Activated T-cell treated with anti-CD3 and anti-CD28 coated beads for 24 hours (primary cell): ENCODE measurements around the gene TAOK2.
A peak's percentile ranks its signal among the peaks of the same experiment; 100 is the strongest.
"Not testable (repeated sequence)": the region's sequence is repeated elsewhere in the genome, so short reads cannot be mapped to it uniquely, and the experiment has no call there.

Experiments used
- DNase-seq: peaks from one replicate; pipeline ENCODE4 v3.0.0-alpha.2; 2020; ENCODE audit warnings: low read depth

The TAOK2 gene

DNA sequence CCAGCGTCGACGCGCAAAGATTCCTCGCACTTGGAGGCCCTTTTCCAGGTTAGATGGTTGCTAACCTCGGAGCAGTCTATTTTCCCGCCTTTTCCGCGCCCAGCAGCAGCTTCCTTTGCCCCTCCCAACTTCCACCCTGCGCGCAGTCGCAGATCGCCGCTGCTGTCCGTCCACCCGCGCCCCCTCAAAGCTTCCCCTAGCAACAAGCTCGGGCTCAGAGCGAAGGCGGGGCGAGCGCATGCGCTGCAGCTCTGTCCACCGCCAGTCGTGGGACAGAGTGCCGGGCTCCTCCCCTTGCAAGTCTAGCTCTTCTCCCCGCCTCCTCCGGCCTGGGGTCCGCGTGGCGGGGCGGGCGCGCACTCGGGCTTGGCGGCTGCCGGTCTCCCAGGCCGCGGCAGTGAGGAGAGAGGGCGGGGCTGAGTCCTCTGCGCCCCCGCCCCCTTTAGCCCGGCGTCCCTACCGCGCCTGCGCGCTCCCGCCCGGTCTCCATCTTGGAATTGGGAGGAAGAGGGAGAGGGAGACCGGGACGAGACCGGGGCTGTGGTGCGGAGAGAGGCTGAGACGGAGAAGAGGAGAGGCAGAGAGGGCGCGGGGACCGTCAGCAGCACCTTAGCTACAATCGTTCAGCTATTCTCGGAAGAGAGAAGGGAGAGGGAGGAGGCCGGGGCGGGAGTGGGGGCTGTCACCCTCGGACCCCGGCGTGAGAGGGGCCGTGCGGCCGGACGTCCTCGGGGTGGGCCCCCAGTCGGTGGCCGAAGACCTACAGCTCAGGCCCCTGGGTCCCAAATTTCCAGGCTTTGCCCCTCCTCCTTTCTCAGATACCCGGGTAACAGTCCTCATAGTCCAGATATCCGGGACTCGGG is at the start of gene TAOK2:
Gene TAOK2 (plus strand): TSS at position 485 of the 863 bp plus-strand sequence. CDS start 3,905 bp downstream, outside the sequence.
- DNase-seq: peak; percentile 95

DNA sequence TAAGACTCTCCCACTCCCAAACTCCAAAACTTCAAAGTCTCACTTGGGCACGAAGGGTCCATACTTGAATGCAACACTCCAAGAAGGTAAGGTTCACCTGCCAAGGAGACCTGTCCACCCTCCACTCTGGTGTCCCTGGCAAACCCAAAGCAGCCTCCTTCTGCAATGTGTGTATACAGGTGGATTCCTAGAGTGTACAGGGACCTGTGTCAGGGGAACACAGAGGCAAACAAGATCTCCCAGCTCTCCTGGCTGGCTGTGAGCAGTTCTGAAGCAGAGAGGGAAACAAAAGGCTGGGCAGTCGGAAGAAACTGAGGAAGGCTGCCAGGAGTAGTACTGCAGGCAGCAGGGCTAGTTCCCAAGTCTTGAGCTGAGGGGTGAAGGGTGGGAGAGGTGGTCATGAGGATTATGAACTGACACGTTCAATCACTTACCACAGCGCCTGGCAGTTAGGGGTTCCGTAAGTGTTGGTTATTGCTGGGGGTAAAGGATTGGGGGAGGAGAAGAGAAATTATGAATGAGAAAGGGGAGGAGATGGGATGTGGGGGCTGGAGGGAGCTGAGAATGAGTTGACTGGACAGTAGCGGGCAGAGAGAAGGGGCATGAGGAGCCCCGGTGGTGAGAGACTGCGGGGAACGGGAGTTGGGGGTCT is 48.4 kb upstream of the TAOK2 start:
- DNase-seq: no peak

DNA sequence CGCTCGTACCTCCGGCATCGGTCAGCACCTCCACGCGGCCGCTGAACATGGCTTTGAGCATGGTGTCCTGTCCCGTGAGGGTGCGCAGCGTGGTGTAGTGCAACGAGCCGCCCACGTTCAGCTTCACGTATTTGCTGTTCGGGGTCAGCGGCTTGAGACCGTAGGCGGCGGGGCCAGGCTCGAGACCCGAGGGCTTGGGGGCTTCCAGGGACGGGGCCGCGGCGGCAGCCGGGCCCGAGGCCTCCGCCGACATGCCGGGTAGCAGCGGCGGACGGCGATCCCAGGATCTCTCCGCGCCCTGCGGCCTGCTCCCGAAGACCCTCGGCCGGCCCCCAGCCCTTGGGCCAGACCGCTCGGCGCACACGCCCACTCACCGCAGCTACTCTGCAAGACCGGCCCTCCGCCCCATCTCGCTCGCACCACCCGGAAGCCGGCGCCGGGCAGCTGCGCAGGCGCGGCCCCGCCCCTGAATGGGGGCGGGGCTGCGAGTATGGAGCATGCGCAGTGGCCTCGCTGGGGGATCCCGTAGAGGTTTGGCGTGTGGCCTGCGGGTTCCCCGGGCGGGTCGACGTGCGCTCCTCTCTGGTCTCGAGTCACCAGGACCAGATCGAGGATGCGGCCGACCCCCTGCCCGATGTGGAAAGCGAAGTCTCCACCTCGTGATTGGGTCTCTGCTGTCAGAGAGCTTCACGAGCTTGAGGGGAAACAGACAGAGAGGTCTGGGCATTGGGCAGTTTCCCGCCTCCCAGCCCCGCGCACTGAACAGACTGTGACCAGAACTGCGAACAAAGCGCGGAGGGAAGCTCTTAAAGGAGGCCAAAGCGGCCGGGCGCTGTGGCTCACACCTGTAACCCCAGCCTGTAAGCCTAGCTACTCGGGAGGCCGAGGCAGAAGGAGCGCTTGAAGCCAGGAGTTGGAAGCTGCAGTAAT is 47.6 kb upstream of the TAOK2 start, which contains the start of gene KCTD13:
Gene KCTD13 (minus strand): TSS at position 446 of the 930 bp plus-strand sequence. CDS start 193 bp downstream, at position 253.
- peak; percentile 92 for DNase-seq

DNA sequence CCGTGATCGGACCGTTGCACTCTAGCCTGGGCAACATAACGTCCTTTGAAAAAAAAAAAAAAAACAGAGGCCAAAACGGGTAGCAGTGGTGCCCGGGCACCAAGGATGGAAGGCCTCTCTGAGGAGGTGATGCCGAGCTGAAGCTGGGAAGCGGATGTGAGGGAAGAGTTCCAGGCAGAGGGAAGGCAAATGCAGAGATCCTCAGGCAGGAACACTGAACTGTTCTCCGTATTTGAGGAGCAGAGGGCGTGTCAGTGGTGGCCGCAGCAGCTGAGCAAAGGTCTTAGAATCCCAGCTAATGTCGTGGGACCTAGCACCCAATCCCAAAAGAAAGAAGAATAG is 47.0 kb upstream of the TAOK2 start:
- no peak for DNase-seq

DNA sequence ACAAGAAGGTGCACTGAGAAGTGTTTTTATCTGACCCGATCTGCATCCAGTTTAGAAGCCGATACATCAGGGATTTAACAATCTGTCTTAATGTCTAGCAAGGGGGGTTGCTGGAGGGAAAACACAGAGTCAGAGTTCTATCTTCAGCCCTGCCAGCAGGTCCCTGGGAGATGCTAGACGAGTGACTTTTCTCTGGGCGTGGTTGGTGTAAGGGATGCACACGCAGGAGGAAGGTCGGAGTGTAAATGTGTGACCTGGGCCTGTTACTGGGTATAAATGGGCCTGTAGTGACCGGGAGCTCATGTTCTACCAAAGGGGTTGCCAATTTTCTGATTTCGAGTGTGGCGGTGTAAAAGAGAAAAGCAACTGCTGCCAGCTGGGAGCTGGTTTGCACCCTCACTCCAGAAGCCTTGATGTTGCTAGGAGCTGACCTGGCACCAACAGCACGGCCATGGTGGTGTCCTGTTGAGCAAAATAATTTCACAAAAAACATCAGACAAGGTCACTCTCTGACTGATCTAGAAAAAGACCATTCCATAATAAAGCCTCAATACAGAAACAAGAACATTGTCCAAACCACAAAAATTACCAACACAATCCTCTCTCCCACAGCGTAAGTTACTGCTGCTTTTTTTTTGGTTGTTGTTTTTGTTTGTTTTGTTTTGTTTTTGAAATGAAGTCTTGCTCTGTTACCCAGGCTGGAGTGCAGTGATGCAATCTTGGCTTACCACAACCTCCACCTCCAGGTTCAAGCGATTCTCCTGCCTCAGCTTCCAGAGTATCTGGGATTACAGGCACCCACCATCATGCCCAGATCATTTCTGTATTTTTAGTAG is 46.4 kb upstream of the TAOK2 start:
- DNase-seq: no peak

DNA sequence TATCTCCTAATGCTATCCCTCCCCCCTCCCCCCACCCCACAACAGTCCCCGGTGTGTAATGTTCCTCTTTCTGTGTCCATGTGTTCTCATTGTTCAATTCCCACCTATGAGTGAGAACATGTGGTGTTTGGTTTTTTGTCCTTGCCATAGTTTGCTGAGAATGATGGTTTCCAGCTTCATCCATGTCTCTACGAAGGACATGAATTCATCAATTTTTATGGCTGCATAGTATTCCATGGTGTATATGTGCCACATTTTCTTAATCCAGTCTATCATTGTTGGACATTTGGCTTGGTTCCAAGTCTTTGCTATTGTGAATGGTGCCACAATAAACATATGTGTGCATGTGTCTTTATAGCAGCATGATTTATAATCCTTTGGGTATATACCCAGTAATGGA is 41.9 kb upstream of the TAOK2 start:
- DNase-seq: not testable (repeated sequence)

DNA sequence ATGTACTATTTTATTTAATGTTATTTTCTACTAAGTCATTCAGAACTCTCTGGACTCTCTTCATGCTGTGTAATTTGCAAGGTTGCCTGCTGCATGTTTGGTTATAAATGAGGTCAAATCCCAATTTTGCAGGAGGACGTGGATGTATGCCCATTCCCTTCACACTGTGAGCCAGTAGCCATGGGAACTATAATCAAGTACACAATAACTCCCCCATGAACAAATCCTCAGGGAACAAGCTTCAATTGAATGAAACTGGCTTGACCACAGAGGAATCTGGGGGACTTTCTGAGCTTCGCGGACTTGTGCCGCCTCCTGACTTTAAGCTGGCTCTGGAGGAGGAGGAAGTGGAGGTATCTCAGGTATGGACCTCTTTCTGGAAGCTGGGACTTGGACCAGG is 33.0 kb upstream of the TAOK2 start:
- no peak for DNase-seq

DNA sequence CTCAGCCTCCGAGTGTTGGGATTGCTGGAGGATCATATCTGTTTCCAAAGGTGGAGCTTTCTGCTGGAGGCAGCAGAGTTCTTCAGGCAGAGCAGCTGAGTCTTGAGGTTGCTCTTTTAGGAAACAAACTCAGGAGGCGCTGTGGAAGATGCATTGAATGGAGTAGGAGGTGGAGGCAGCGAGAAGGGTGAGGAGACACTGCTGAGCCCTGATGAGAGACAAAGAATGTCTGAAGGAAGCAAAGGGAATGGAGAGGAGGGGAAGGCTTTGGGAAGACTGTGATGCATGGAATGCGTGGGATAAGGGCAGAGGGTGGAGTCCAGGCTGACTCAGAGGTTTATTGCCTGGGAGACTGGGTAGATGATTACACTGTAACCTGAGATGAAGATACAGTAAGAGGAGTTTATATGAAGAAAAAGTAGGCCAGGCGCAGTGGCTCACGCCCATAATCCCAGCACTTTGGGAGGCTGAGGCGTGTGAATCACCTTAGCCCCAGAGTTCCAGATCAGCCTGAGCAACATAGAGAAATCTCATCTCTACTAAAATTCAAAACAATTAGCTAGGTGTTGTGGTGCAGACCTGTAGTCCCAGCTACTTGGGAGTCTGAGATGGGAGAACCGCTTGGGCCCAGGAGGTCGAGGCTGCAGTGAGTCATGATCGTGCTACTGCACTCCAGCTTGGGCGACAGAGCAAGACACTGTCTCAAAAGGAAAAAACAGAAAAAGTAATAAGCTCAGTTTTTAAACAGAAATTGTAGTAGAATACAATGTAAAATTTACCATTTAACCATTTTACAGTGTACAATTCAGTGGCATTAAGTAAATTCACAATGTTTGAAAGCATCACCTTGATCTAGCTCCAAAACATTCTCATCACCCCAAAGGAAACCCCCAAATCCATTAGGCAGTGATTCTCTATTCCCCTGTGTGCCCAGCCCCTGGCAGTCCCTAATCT is 29.5 kb upstream of the TAOK2 start:
- no peak for DNase-seq

DNA sequence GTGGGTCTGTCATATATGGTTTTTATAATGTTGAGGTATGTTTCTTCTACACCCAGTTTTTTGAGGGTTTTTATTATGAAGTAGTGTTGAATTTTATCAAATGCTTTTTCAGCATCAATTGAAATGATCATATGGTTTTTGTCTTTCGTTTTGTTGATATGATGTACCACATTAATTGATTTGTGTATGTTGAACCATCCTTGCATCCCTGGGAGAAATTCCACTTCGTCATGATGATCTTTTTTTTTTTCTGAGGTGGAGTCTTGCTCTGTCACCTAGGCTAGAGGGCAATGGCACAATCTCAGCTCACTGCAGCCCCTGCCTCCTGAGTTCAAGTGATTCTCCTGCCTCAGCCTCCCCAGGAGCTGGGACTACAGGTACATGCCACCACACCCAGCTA is 25.8 kb upstream of the TAOK2 start:
- DNase-seq: no peak

DNA sequence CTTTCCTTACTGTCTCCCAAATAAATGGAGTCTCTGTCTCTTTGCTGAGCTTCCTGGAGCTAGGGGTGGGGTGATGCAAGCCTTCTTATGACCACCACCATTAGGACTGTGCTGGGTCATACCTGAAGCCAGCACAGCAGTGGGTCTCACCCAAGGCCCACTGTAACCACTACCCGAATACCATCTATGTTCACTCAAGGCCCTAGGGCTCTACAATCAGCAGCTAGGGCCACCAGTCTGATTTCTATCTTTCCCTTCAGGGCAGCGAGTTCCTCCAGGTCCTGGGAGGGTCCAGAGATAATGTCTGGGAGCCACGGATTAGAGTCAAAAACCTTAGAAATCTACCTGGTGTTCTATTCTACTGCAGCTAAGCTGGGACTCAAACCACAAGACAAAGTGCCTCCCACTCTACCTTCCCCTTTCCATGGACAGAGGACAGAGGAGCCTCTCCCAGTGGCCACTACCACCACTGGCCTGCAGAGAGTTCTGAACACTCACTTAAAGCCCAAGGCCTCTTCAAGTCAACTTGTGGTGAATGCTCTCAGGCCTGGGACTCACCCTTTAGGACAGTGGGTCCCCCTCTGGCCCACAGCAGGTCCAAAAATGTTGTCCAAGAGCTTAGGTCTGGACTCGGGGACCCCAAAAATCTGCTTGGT is 22.7 kb upstream of the TAOK2 start:
- DNase-seq: no peak

DNA sequence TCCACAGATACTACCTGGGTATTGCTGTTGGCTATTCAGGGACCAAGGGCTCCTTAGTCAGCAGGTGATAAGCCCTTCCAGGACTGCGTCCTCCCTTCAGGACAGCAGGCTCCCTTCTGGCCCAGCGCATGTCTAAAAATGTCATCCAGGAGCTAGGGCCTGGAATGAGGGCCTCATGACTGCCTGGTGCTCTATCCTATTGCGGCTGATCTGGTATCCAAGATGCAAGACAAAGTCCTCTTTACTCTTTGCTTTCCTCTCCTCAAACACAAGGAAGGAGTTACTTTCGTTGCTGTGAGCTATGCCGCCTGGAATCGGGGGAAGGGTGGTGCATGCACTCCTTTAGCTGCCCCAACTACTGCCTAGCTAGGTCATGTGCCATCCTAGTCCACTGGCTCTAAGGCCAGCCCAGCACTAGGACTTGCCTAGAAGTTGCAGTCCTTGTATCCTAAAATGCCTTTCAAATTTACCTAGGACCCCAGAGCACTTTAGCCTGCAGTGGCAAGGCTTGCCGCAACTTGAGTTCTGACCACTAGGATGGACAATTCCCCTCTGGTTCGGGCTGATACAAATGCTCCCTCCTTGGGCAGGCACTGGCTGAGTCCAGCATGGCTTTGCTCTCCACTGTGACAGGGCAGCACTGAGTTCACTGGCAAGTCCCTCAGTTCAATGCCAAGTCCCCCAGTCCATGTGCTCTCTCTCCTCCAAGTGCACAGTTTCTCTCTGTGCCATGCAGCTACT is 21.9 kb upstream of the TAOK2 start:
- DNase-seq: no peak

DNA sequence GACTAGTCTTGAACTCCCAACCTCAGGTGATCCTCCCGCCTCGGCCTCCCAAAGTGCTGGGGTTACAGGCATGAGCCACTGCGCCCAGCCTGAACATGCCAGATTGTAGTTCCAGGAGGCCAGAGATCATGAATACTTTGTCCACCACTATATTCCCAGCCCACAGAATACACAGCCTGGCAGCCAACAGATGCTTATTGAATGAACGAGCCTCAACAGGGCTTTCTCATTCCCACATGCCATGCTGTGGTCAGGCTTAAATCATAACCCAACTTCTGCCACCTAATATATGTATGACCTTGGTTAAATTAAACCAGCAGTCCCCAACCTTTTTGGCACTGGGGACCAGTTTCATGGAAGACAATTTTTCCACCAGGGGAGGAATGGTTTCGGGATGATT is 14.9 kb upstream of the TAOK2 start:
- no peak for DNase-seq

DNA sequence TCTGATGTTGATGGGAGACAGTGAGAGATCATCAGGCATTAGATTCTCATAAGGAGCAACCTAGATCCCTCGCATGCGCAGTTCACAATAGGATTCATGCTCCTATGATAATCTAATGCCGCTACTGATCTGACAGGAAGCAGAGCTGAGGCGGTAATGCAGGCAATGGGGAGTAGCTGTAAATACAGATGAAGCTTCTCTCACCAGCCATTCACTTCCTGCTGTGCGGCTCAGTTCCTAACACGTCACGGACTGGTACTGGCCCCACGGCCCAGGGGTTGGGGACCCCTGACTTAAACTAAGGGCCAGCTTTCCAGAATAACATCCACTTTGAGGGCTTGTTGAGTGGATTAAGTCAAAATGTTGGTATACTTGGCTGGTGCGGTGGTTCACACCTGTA is 14.4 kb upstream of the TAOK2 start:
- no peak for DNase-seq

DNA sequence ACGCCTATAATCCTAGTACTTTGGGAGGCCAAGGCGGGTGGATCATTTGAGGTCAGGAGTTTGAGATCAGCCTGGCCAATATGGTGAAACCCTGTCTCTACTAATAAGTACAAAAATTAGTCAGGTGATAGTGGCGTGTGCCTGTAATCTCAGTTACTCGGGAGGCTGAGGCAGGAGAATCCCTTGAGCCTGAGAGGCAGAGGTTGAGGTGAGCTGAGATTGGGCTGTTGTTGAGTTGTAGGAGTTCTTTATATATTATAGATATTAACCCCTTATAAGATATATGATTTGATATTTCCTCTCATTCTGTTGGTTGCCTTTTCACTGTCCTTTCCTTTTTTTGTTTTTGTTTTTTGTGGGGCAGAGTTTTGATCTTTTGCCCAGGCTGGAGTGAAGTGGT is 13.8 kb upstream of the TAOK2 start:
- DNase-seq: not testable (repeated sequence)

DNA sequence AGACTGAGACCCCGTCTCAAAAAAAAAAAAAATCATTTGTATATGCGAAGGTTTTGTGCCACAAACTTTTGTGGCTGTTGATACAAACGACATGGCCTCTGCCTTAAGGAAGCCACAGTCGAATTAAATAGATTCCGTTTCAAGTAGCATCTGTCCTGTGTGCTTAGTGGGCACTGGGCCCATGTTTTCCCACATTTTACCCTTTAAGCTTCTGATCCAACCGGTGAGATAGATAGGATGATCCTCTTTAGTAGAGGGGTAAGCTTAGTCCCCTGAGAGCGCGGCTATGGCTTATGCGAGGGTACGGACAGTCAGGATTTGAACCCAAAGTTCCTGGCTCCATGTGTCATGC is 12.6 kb upstream of the TAOK2 start:
- no peak for DNase-seq

DNA sequence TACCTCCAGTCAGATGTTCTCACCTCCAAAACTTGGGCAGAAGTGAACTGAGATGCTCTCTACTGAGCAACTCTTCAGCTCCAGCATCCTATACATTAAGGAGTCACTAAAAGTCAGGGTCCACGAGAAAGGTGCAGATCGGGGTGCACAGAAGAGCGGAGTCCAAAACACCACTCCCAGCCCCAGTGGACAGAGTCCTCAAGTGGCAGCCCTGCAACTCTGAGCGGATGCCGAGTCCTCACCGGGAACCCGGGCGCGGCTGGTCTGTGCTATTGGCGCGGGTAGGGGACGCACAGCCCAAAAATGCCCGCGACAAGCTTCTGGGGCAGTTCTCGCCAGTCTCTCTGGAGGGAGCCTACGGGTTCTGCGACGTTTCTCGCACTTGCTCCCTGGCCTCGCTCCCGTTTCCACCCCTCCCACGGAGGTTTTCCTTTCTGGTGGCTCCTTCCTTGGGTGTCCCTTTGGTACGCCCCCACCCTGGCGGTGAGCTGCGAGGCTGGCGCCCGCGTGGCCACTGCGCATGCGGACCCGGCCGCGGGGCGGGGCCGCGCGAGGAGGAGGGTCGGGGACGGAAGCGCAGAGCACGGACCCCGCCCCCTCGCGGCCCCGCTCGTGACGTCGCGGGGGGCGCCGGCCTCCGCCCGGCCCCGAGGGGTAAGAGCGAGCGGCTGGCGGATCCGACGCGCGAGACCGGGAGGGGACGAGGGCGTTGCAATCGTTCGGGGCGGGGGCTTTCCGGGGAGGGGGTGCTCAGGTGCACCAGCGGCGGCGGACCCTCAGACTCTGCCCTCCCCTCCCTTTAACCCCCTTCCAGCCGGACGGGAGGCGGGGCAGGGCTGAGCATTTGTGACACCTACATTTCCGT is 12.0 kb upstream of the TAOK2 start, which contains the start of gene TMEM219:
Gene TMEM219 (plus strand): TSS at position 601 of the 865 bp plus-strand sequence. CDS start 1,065 bp downstream, outside the sequence.
- DNase-seq: peak; percentile 92

DNA sequence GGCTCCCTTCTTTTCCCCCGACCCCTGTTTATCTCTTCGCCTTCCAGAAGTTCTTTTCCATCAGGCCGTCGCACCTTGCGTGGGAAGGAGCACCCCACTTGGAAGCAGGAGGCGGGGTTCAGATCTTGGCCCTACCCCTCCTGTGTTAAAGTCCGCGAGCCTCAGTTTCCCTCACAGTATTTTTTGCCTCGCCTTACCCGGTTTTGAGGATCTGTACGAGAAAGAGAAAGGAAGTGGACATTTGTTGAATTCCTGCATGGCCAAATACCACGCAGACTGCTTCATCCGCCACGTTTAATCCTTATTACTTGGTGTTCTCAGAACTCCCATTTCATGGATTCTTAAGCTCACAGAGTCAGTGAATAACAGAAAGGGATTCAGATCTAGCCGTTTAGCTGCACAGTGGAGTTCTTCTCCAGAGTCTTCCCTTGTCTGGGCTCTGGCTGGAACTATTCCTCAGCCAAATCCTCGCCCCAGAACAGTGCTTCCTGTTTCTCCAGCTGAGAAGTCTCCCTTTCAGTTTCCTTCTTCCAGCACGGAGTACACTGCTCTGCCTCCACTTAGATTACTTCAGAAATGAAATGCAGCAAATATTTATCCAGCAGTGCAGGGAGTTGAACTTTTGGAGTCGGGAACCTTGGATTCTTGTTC is 11.2 kb upstream of the TAOK2 start:
- no peak for DNase-seq
